CD4-positive, alpha-beta T cell treated with Interleukin-6 for 4 hours (primary cell): ENCODE measurements around the gene P4HA1.
"Not testable (repeated sequence)": the region's sequence is repeated elsewhere in the genome, so short reads cannot be mapped to it uniquely, and the experiment has no call there.

Source experiments
- DNase-seq: peaks from one replicate; pipeline ENCODE4 v3.0.0-alpha.2; 2020; ENCODE audit warnings: mixed read lengths

The P4HA1 gene

DNA sequence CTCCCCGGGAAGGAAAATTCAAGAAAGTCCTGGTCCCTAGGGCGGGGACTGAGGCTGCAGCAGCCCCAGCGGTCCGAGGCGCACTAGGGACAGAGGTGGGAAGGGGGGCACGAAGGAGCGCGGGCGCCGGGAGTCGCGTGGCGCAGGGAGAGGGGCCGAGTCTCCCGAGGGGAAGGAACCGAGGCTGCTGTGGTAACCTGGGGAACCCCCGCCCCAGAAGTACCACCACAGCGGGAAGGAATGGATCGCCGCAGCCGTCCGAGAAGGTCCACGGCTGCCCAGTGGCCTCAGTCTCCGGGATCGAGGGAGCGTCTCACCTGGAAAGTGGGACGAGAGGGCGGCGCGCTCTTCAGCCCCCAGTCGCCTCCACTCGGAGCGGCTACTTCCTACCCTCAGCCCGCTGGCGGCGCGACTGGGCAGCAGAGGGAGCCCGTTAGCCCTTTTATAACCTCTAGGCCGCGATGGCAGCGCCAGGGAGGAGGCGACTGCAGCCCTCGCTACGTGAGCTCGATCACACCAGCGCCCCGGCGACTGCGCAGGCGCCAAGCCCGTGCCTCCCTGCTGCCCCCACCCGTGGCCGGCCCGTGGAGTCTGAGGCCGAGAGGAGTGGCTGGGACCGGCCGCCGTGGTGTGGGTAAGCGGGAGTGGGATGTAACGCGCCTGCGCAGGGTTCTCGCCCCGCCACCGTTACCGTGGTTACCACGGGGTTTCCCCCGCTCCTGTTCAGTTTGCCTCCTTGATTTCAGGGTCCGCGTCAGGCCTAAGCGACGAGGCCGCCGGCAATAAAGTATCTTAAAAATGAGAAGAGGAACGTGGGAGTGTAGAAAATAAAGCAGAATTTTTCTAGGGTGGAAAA lies at the start of gene P4HA1:
P4HA1 (minus strand) TSS at position 418 of the 856 bp plus-strand sequence. CDS start 21,983 bp downstream, outside the sequence.
- DNase-seq = peak; percentile 99

DNA sequence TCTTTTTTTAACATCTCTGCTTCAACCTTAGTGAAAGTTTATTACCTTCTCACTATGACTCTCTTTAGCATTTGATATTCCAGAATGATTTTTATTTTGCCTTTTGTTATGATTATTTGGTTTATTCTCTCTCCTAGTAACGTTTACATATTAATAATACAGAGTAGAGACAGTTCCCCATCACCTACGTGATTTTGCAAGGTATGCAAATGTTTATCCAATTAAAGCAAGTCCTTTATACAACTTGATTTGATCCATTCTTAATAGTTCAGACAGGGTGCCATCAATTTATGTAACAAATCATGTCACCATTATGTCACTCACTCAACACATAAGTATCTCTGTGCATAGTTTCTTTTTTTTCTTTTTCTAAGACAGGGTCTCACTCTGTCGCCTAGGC lies 44.9 kb upstream of the P4HA1 start:
- DNase-seq = no peak

DNA sequence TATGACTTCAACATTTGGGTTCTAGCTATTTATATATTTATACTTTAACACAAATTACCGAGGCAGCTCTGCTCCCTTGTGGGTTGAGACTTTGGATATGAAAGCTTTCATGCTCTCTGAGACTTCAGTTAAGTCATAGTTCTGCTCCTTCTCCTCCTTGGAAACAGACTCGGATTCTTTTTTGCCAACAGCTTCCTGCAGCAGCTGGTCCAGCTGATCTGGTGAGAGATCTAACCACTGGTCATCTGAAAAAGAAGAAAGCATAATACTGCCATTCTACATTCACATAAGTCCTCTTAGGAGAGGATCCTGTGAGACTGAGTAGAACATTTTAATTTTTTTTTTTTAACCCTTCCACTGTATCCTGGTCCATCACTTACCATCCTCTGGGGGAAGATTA lies 42.6 kb upstream of the P4HA1 start:
- no peak for DNase-seq

DNA sequence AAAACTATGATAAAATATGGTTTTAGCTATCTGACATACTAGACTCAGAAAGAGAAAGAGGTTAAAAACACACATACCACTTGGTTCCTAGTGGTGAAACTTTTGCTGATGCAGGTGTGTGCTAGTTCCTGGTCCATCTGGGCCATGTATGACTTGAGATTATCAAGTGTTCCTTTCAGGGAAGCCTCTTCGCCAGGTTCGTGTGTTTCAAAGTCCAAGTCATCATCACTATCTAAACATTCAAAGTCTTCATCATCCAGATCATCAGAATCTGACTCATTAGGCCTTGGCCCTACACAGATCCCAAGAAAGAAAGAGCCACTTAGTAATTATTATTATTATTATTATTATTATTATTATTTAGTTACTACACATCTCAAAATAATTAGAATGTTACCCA lies 40.0 kb upstream of the P4HA1 start:
- no peak for DNase-seq

DNA sequence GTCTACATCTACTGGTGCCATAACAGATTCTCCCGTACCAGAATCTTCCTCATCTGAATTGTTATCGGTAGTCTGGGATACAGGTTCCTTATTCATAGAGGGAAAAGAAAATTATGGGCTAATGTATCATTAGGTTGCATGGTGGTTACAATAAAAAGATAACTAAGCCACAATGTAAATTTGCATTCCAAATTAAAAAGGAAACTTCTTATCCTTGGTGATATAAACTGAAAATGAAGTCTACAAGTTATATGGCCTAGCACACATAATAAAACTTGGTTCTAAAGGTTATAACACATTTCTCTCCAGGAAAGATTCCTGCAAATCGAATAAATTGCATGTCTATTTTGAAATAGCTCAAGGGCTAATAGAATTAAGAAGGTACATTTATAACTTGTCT lies 38.1 kb upstream of the P4HA1 start:
- DNase-seq = no peak

DNA sequence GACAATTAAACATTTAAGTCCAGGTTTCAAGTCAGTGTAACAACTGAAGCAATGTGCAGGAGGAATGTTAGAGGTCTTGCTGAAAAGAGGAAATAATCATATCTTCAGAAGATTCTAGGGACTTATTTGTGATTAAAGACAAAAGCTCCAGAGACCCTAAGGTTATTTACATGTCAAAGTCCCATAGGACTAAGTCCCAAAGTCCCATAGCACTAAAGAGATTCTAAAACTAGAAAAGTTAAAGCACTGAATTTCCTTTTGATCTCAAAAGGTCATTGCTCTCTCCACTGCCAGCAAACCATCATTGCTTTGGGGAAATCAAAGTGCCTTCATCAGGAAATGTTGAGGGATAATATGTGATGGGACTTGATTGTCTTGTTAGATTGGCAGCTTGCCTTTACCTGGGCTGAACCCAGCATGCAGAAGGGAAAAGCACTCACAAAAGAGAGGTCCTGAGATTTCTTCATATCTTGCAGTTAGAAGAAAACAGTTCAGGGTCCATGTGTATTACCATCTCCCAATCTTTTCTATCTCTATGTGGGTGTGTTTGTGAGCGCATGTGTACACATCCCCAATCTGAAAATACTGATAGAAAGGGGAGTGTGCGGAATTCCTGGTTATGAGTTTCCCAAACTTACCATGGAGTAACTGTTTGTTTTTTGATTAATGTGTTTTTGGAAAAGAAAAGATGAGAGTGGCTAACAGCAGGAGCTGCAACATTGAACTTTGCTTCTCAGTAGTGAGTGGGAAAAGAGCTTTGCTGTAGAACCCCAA lies 35.4 kb upstream of the P4HA1 start:
- no peak for DNase-seq

DNA sequence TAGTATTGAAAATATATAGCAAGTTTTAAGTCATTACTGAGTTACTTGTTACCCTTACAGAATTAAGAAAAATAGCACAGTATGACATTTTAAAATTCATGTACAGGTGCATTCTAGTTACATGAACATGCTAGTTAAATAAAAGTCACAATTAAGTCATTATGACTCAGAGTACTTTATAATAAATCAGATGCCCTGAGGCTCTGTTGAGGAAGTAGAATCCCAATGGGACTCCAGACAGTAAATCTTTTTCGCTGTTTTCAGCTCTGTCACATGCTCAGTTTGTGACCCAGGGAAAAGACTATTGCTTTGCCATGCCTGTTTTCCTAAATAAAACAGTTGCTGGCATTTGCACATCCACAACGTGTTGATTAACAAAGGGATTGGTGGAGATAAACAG lies 34.6 kb upstream of the P4HA1 start:
- no peak for DNase-seq

DNA sequence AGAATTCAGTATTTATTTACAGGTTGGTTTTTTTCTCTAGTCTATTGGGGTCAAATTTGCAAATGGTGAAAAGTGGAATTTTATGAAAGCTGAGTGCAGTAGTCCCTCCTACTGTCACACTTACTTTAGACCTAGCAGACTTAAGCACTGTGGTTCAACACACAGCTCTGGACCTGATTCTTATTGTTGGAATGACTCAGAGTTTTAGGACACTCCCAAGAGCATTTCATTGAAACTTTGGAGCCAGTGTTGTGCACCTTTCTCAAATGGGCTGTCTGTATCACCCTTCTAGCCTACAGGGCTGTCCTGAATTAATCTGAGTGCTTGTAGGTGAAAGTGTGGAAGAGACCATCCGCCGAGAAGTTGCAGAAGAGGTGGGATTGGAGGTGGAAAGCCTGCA lies 29.7 kb upstream of the P4HA1 start:
- DNase-seq = no peak

DNA sequence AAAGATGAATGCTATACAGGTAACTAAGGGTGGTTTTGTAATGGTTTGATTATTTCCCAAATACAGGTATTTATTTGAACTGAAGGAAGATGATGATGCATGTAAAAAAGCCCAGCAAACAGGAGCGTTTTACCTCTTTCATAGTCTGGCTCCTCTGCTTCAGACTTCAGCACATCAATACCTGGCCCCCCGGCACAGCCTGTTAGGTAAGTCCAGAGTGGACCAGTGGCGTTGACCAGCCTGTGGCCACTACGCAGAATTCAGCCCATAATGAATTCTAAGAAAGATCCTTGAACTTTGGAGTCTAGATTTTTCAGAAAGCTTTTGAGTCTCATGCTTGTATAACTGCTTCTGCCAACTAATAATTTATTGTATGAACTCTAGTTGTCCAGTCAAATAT lies 23.3 kb upstream of the P4HA1 start:
- no peak for DNase-seq

DNA sequence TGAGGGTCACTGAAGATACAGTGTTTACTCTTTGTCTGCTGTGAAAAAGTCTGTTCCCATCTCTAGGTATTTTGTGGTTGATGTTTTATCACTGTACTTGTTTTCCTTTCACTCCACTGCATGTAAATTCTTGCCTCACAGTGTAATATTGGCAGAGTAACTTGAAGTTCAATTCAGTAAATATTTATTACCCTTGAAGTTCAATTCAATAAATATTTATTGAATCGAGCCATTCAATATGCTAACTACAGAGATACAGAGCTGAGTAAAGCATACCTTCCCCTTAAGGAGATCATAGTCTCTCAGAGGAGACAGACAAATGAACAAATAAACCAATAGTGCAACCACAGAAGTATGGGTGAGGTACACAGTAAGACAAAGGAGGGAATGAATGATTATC lies 22.8 kb upstream of the P4HA1 start:
- no peak for DNase-seq

DNA sequence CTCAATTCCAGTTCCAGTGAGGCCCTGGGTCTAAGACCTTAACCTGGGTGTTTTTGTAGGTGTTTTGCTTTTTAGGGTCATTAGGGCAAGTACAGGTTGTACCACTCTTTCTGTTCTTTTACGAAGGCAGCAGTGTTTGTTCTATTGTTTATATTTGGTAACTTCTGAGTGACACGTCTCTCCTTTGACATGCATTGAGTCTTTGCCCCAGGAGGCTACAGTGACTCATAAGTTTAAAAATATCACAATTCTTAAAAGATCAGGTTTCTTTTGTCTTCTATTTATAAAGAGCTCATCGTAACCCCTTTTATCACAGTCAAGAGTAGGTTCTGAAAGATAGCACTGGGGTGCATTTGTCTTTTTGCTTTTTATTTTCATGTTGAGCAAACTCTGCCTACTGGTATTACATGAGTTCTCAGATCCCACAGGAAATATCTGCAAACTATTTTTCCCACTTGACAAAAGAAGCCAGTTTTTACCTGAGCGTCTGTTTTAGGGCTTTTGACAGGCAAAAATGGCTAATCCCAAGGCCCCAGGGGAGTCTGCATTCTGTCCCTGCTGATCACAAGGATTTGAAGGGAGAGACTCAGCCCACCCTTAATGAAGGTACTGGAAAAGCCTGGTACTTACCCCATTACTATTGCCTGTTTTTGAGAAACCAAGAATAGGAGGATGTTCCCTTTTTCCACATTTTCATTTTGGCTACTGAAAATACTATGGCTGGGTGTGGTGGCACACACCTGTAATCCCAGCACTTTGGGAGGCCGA lies 21.5 kb upstream of the P4HA1 start:
- no peak for DNase-seq

DNA sequence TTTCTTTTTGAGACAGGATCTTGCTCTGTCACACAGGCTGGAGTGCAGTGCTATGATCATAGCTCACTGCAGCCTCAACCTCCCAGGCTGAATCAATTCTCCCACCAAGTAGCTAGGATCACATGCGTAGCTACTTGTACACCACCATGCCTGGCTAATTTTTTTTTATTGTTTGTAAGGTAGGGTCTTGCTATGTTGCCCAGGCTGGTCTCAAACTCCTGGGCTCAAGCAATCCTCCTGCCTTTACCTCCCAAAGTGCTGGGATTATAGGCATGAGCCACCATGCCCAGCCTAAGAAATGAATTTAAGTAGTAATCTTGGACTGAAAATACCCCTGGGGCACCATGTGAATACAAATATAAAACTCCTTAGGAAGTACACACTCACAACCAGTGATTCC lies 19.4 kb upstream of the P4HA1 start:
- DNase-seq = no peak

DNA sequence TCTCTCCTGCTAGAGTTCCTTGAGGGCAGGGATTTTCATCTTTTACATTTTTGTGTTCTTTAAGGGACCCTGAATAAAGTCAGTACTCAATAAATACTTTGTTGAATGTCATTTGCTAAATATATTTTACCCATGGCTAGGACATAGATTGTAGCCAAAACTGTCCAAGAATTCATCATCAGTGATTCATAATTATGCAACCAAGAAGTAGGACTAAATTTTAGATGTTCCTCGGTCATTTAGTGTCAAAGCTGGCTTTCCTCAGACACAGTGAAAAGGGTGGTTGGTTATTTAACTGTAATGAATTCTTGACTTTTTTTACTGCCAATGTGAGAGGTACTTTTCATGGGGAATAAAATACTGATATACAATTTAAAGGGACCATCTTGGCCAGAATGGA lies 16.9 kb upstream of the P4HA1 start:
- DNase-seq = no peak

DNA sequence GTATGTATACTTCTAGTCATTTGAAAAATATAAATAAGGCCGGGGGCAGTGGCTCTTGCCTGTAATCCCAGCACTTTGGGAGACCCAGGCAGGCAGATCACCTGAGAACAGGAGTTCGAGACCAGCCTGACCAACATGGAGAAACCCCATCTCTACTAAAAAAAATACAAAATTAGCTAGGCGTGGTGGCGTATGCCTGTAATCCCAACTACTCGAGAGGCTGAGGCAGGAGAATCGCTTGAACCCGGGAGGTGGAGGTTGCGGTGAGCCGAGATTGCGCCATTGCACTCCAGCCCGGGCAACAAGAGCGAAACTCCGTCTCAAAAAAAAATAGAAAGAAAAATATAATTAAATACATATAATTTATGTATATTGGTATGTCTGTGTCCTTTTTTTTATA lies 15.4 kb upstream of the P4HA1 start:
- DNase-seq = not testable (repeated sequence)

DNA sequence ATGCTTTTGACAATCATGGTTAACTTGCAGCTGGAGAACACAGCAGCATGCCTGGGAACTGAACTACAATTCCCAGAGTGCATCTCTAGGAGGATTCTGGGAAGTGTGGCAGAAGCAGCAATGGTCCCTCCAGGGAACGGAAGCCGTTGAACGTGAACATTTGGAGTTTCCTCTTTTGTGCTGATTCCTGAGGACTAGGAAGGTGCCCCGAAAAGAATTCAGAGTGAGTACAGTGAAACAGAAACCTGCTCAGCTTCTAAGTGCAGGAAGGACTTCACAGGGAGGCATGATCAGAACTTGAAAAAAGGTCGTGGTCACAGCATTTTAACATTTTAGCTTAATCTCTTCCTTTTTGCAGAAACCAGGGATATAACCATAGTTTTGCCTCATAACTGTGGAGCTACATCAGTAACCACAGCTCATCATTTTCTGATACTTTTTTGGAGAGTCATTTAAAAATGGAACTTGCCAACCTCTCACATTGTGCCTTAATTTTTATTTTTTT lies 13.7 kb upstream of the P4HA1 start, which contains the start of gene NUDT13:
NUDT13 (plus strand) TSS at position 111 of the 505 bp plus-strand sequence. CDS start 3,911 bp downstream, outside the sequence.
- DNase-seq = peak; percentile 62

DNA sequence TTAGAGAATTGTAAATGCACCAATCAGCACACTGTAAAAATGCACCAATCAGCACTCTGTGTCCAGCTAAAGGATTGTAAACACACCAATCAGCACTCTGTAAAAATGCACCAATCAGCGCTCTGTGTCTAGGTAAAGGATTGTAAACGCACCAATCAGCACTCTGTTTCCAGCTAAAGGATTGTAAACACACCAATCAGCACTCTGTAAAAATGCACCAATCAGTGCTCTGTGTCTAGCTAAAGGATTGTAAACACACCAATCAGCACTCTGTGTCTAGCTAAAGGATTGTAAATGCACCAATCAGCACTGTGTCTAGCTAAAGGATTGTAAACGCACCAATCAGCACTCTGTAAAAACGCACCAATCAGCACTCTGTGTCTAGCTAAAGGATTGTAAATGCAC lies 12.6 kb upstream of the P4HA1 start:
- not testable (repeated sequence) for DNase-seq

DNA sequence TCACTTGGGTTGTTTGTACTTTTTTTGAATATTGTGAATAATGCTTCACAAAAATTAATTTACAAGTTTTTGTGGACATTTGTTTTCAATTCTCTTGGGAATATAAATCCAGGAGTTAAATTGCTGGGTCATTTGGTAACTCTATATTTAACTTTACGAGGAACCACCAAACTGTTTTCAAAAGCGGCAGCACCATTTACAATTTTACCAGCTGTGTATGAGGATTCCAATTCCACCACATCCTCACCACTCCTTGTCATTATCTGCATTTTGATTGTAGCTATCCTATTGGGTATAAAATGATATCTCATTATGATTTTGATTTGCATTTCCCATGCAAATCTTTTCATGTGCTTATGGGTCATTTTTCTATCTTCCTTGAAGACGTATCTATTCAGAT lies 9.6 kb upstream of the P4HA1 start:
- no peak for DNase-seq

DNA sequence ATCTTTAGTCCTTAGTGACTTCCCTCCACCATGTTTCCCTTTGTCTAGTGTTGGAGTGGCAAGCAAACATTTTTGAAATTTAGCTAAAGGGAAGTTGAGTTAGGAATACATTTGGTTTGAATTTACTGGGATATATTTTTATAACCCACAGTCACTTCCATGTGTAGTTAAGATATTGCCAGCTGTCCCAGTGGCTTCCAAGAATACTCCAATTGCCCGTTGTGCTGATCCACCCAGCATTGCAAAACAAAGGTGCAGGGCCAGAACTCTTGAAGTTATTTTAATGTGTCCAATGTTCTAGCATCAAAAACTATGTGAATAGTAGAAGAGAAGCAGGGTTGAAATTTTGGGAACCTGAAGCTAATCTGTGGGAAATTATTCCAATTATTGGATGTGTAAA lies 2.5 kb upstream of the P4HA1 start:
- no peak for DNase-seq

DNA sequence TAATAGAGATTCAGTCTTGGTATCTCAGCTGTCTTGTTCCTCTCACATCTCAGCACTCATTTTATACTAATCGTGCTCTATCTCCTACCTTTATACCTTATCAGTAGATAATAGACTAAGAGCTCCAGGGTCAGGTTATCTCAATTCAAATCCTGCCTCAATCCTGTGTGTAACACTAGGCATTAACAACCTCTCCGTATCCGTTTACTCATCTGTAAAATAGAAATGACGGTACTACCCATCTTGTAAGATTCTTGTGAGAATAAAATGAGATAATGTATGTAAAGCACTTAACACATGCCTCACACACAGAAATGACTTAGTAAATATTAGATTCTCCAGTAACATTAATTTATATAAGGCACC lies 622 bp upstream of the P4HA1 start:
- DNase-seq = no peak

DNA sequence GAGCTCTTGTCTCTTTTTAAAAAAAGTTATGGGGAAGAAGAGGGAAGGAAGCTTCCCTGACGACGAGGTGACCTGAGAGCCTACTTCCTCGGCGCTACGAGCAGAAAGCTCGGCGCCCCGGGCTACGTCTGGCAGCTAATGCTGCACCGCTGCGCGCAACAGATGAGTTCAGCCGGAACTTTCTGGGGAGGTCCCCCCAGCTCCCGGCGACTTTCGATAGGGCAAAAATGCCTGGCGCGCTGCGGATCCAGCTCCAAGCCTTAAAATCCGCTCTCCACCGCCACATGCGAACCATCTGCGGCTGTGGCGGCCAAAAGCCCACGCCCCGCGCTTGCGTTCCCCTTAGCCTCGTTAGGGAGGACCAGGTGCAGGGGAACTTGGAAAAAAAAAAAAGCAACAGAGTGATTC lies 621 bp downstream of the P4HA1 start:
- DNase-seq = peak; percentile 73

DNA sequence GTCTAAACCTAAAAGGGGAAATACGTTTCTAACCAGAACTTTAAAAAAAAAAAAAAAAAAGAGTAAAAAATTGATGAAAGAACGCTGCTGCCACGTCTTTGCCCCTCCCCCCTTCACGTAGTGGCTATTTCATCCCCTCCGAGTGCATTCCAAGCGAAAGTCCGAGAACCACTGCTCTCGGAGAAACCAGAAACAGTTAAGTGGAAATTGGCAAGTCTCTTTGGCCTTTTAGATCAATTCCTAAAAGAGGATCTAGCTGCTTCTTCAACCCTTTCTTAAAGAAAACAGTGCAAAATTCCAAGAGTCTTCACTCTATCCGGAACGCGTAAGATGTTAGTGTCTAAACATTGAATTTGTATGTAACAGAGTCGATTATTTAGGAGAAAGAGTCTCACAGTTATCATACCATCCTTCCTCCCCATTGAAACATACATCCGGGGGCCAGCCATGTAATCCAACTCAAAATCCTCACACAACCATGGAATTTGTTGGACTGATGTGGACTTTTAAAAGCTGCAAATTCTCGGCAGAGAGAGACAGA lies 1.1 kb downstream of the P4HA1 start:
- peak; percentile 29 for DNase-seq

DNA sequence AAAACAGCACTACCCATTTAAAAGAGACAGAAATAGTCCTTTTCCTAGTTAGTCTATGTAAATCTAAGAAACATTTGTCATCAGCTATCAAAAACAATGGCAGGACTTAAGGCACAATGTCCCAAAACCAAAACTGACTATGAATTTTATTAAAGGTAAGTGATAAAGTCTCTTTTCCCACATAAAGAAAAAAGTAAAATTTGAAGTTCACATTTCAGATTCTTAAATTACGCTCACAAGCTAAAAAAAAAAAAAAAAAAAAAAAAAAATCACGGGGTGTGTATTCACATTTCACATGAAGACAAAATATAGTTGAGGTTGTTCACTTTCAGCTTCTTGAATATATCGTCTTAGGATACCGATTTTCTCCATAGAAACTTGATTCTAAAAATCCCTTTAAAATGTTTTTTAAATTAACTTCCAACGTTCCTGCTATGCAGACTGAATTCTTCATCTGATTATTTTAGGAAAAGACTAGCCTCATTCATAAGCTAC lies 1.6 kb downstream of the P4HA1 start:
- no peak for DNase-seq
